ENCODE data around the gene MAP1S.
A peak's percentile ranks its signal among the peaks of the same experiment; 100 is the strongest.
"Not testable (repeated sequence)": the region's sequence is repeated elsewhere in the genome, so short reads cannot be mapped to it uniquely, and the experiment has no call there.

Gene MAP1S

DNA sequence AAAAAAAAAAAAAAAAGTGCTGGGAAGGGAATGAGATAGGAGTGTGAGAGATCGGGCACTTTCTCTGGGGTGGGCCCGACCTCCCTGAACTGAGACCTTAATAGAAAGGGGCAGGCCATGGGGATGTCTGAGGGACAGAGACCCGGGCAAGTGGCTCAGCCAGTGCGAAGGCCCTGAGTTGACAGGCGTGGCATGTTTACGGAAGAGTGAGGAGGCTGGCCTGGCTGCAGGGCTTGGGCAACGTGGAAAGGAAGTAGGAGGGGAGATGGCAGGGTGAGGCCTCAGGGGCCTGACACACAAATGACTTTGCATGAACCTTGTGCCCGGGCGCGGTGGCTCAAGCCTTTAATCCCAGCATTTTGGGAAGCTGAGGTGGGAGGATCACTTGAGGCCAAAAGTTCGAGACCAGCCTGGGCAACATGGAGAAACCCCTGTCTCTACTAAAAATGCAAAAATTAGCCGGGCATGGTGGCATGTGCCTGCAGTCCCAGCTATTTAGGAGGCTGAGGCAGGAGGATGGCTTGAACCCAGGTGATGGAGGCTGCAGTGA lies 45.9 kb downstream of the MAP1S start:
- DNase-seq: peak; percentile 74

DNA sequence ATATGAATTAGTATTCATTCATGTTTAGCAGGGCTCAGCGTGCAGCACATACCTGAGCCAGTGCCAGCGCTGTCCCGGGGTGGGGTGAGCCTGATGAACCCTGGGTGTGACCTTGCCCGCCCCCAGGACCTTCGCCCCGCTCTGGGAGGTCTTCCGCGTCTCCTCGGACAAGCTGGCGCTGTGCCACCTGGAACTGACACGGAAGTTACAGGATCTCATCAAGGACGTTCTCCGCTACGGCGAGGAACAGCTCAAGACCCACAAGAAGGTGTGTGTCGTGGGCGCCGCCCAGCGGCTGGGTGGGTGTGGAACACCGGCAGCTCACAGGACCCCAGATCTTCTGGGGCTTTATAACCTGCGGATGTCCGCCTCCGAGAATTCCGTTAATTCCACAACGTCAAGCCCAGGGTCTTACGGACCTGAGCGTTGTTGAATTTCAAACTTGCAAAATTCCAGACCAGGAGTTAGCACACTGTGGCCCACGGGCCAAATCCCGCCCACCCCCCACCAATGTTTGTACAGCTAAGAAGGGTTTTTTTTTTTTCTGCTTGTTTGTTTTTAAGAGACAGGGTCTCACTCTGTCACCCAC lies 47.4 kb downstream of the MAP1S start:
- no peak for DNase-seq

DNA sequence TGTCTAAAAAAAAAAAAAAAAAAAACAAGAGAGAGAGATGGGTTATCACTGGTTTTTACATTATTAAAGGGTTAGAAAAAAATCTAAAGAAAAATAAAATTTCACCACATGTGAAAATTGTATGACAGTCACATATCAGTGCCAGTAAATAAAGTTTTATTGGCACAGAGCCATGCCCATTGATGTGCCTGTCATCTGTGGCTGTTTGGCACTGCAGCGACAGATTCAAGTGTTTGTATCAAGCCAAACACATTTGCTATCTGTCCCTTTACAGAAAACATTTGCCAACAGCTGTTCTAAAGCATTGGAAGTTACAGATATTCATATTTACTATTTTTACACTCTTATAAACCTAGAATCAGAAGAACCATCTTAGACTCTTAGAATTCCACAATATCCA lies 48.3 kb downstream of the MAP1S start:
- no peak for DNase-seq

DNA sequence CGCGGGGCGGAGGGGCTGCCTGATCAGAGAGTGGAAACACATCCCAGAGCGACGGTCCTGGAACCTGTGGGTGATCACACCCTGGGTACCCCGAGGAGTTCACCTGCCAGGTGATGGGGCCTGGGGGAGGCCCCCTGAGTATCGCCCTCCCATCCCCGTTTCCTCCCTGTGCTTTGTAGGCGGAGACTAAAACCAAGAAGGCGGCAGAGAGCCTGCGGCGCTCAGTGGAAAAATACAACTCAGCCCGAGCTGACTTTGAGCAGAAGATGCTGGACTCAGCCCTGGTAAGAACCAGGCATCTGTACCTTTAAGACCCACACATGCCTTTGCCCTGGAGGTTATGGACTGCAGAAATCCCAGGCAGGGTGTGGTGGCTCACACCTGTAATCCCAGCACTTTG lies 51.3 kb downstream of the MAP1S start:
- no peak for DNase-seq

DNA sequence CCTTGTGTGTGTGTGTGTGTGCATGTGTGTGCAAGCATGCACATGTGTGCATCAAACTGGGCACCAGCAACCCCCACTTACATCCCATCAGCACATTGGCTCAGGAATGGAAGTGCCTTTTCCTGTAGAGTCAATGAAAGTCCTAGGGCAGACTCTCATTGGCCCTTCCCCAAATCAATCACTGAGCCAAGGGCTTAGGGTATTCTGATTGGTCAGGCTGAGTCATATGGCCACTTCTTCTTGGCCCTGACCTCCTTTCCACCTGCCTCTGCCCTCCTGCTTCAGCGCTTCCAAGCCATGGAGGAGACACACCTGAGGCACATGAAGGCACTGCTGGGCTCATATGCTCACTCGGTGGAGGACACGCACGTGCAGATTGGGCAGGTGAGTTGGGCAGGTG lies 52.9 kb downstream of the MAP1S start:
- no peak for DNase-seq

DNA sequence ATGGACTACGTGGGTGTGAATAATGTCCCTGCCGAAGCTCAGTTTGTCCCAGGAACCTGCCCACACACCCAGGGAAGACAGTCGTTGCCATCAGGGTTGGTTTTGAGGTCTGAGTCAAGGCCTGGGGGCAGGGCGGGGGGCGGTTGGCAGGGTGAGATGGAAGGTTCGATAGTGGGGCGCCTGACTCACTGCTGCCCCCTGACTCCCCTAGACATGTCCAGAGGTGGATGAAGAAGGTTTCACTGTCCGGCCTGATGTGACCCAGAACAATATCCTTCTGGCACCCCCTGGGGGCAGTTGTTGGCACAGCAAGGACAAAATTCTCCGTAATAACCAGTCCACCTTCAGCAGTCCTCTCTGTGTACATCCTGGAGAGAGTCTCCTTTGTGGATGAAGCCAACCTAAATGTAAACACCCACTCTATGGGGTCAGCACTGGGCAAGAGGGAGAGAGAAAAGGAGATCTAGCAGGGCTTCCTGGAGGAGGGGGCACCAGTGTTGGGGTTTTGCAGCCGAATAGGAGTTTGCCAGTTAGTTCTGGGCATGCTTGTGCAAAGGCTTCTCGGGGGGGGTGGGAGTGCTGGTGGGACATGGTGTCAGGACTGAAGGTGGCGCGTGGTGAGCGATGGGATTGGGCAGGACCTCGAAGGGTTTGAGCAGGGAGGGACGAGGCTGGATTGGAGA lies 56.1 kb downstream of the MAP1S start:
- no peak for DNase-seq

DNA sequence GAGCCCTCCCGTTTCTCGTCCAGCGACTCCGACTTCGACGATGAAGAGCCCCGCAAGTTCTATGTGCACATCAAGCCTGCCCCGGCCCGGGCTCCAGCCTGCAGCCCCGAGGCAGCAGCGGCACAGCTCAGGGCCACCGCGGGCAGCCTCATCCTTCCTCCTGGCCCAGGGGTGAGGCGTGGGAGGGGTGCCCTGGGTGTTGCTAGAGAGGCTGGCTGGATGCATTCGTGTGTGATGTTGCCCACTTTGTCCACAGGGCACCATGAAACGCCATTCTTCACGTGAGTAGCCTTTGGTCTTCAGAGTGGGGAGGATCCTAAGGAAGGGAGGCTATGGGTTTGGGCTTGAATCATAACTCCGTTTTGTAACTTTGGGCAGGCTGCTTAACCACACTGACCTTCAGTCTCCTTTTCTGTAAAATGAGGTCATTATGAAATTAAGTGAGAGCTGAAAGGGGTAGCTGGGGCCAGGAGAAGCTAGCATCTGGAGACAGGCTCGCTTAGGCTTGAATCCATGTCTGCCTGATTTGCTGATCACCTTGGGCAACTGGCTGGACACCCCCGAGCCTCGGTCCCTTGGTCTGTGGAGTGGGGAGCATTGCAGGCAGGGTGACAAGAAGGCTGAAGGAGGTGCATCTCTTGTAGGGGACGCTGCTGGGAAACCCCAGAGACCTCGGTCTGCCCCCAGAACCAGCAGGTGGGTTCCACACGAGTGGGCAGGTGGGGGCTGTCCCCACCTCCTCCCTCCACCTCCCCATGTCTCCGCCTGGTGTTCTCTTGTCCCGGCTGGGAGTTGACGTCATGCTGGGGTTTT lies 56.9 kb downstream of the MAP1S start:
- DNase-seq: no peak

DNA sequence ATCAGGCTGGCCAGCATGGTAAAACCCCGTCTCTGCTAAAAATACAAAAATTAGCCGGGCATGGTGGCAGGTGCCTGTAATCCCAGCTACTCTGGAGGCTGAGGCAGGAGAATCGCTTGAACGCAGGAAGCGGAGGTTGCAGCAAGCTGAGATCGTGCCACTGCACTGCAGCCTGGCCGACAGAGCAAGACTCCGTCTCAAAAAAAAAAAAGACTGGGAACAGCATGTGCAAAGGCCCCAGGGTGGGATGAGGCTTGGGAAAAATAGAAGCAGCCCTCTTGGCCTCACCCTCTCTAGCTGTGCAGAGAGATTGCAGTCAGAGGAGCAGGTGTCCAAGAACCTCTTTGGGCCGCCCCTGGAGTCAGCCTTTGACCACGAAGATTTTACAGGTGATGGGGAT lies 58.6 kb downstream of the MAP1S start:
- DNase-seq: not testable (repeated sequence)

DNA sequence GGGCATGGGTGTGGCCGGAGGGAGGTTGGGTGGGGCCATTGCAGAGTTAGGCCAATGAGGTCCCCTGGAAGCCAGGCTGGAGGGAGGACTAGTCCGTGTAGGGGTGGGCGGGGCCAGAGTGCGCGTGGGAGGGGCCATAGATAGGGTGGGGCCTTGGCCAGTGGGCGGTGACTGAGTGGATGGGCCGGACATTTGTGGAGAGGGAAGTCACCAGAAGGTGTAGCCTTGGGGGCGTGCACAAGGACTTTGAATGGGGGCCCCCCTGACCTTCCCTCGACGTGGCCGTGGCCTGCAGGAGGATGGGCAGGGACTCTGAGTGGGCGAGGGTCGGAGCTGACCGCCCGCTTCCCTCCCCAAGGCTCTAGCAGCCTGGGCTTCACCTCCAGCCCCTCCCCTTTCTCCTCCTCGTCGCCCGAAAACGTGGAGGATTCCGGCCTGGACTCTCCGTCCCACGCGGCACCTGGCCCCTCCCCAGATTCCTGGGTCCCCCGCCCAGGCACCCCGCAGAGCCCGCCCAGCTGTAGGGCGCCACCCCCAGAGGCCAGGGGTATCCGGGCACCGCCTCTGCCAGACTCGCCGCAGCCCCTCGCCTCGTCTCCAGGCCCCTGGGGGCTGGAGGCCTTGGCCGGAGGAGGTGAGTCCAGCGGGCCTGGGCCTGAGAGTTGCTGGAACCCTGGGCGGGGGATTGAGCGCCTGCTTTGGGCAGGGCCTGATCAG lies 59.1 kb downstream of the MAP1S start:
- DNase-seq: no peak

DNA sequence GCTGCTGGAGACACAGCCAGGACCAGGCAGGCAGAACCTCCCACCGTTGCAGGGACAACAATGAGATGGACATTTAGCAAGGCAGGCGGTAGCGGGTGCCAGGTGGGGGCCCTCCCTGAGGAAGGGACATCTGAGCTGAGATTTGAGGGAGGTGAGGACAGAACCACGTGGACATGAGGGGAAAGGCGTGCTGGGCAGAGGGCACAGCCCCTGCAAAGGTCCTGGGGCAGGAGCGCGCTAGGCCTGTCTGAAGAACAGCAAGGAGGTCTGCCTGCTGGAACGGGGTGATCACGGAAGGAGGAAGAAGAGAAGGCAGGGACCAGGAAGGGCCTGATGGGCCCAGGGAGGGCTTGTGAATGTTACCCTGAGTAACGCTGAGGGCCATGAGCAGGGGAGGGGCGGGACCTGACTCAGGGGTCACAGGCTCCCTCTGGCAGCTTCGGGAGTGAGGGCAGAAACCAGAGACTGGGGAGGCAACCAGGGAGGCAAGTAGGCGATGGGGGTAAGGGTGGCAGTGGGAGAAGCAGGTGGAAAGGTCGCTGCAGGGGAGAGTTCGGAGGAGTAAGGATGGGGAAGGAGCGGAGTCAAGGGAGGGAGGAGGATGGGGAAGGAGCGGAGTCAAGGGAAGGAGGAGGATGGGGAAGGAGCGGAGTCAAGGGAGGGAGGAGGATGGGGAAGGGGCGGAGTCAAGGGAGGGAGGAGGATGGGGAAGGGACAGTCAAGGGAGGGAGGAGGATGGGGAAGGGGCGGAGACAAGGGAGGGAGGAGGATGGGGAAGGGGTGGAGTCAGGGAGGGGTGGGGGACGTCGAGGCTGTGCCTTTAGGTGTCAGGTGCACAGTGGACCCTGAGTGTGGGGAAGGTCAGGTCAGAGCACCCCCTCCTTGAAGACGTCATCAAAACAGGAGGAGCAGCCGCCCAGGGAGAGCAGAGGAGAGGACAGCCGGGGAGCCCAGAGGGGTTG lies 60.0 kb downstream of the MAP1S start:
- no peak for DNase-seq

DNA sequence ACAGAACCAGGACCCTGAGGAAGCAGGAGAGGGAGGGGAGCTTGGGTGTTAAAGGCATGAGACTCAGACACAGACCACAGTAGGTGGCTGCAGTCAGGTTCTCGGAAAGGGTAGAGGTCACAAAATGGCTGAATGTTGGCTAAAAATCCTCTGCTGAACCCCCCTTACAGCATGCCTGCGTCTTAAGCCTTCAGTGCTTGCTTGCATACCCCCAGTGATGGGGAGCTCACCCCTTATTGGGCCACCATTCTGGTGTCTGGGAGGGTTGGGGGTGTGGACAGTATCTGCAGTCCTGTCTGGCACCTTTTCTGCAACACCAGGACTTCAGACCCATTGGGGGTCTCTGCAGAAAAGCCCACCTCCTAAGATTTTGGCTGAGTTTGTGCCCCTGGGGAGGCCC lies 61.5 kb downstream of the MAP1S start:
- no peak for DNase-seq

DNA sequence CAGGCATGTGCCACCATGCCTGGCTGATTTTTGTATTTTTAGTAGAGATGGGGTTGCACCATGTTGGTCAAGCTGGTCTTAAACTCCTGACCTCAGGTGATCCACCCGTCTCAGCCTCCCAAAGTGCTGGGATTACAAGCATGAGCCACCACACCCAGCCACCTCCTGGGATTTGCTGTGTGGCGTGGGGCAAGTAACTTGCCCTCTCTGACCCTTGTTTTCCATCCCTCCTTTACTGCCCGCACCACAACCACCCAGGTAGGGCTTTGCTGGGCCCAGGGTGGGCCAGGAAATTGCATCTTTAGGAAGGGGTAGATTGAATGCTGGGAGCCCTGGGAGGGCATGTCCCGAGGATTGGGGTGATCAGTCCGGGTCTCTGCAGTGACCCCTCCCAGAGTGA lies 64.4 kb downstream of the MAP1S start:
- not testable (repeated sequence) for DNase-seq
